ENCODE data around the gene FBN3.

FBN3 gene

DNA sequence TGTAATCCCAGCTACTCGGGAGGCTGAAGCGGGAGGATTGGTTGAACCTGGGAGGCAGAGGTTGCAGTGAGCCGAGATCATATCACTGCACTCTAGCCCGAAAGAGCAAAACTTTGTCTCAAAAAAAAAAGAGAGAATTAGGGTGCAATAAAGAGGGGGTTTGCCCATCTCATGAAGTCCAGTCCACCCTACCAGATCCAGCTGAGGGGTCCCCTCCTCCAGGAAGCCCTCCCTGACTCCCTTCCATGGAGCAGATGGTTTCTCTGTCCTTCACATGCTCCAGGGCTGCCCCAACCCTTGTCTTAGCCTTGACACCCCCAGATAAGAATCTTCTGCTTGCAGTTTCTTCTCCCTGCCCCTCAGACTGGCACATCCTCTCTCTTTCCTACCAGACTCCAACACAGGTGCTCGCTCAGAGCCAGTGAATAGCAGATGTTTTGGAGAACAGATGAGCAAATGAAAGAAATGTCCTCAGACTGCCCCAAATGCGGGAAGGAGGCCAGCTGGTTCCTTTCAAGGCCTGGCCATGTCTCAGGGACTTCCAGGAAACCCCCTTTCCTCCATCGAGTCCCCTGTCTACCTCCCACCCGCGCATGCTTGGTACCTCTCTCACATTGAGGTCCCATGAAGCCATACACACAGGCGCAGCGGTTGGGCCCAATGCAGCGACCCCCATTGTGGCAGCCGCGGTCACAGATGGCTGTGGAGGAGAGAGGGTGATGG, 5.0 kb downstream of the FBN3 start:
- no peaks in the 10 kb centered on the region for H3K9me2 ChIP-seq (replicated peaks; ENCODE audit: low read depth, low read length)
- H4K20me1 ChIP-seq (ENCODE audit: insufficient read depth, low read length, poor library complexity, severe bottlenecking), result no peaks in the 10 kb centered on the region
- no peak overlapping the region for H3K9ac ChIP-seq (ENCODE audit: low read depth, low read length, poor library complexity, severe bottlenecking)
- no peaks in the 10 kb centered on the region for H3K27me3 ChIP-seq (ENCODE audit: insufficient read depth, low read length, poor library complexity, severe bottlenecking)
- H3K4me2 ChIP-seq (ENCODE audit: low read depth, low read length, poor library complexity, severe bottlenecking), result no peak overlapping the region
- H2AFZ ChIP-seq (ENCODE audit: low read length), result no peak overlapping the region
- H3K4me1 ChIP-seq (ENCODE audit: insufficient read depth, low read length, poor library complexity, severe bottlenecking), result no peaks in the 10 kb centered on the region
- no peaks in the 10 kb centered on the region for H3K9me3 ChIP-seq (ENCODE audit: insufficient read depth, low read depth, low read length)
- H3F3A ChIP-seq (ENCODE audit: low read depth), result no peaks in the 10 kb centered on the region
- H3K4me3 ChIP-seq (ENCODE audit: low read length, poor library complexity, severe bottlenecking), result no peak overlapping the region
- TF ChIP-seq, protein P1, sequence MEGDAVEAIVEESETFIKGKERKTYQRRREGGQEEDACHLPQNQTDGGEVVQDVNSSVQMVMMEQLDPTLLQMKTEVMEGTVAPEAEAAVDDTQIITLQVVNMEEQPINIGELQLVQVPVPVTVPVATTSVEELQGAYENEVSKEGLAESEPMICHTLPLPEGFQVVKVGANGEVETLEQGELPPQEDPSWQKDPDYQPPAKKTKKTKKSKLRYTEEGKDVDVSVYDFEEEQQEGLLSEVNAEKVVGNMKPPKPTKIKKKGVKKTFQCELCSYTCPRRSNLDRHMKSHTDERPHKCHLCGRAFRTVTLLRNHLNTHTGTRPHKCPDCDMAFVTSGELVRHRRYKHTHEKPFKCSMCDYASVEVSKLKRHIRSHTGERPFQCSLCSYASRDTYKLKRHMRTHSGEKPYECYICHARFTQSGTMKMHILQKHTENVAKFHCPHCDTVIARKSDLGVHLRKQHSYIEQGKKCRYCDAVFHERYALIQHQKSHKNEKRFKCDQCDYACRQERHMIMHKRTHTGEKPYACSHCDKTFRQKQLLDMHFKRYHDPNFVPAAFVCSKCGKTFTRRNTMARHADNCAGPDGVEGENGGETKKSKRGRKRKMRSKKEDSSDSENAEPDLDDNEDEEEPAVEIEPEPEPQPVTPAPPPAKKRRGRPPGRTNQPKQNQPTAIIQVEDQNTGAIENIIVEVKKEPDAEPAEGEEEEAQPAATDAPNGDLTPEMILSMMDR (conservative IDR thresholded peaks at IDR 0.05; ENCODE audit: low read length), result no peak
- no peak for TF ChIP-seq EZH2phosphoT487 (IDR thresholded peaks at IDR 0.05; ENCODE audit: borderline replicate concordance)
- no peaks in the 10 kb centered on the region for H3K36me3 ChIP-seq (ENCODE audit: insufficient read depth, low read length)
- H3K79me2 ChIP-seq (ENCODE audit: insufficient read depth, low read length), result no peaks in the 10 kb centered on the region

DNA sequence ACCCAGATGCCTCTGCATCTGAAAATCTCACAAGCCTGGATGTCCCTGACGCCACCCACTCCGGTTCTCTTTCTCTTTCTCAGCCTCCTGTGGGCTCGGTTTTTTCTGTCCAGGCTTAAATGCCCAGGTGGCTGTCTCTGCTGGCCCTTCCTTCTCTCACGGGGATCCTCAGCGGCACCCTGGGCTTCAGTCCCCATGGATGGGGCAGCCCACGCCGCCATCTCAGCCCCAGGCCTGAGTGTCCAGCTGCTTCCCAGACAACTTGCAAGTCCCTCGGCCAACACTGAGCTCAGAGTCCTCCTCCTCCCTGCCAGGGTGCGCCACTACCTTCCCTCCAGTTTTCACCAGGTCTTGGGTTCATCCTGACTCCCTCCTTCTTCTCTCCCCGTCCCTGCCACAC, 6.4 kb downstream of the FBN3 start:
- Histone ChIP-seq H3K9ac (ENCODE audit: low read depth, low read length, poor library complexity, severe bottlenecking) (no peak overlapping the region), H3K4me1 (ENCODE audit: insufficient read depth, low read length, poor library complexity, severe bottlenecking) (no peaks in the 10 kb centered on the region)
- no peak for TF ChIP-seq EZH2phosphoT487 (IDR thresholded peaks at IDR 0.05; ENCODE audit: borderline replicate concordance)
- TF ChIP-seq, protein P1 (conservative IDR thresholded peaks at IDR 0.05; ENCODE audit: low read length), result no peak

DNA sequence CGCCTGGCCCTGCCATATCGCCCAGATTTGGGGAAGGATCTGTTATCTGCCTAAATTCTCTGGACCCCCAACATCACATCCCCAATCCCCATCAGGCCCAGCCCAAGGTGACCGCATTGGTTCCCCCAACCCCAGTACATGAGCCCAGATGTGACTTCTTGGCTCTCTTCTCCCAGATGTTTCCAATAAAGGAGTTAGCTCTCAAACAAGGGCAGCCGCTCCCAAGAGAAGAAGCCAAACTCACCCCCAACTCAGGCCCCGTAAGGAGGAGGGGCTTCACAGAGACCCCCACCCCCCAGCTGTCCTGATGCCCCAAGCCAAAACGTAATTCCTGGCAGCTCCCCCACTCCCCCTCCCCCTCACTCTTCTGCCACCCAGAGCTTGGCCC, 6.9 kb downstream of the FBN3 start:
- Histone ChIP-seq H3K9me3 (ENCODE audit: insufficient read depth, low read depth, low read length) (no peaks in the 10 kb centered on the region), H3K9me2 (replicated peaks; ENCODE audit: low read depth, low read length) (no peaks in the 10 kb centered on the region)
- TF ChIP-seq, protein P1 (conservative IDR thresholded peaks at IDR 0.05; ENCODE audit: low read length), result no peak
- no peak for TF ChIP-seq EZH2phosphoT487 (IDR thresholded peaks at IDR 0.05; ENCODE audit: borderline replicate concordance)

More for the DNA sequence above, 6.4 kb downstream of the FBN3 start:
- Histone ChIP-seq H3K9me2 (replicated peaks; ENCODE audit: low read depth, low read length) (no peaks in the 10 kb centered on the region), H4K20me1 (ENCODE audit: insufficient read depth, low read length, poor library complexity, severe bottlenecking) (no peaks in the 10 kb centered on the region), H3K4me2 (ENCODE audit: low read depth, low read length, poor library complexity, severe bottlenecking) (no peak overlapping the region), H3F3A (ENCODE audit: low read depth) (no peaks in the 10 kb centered on the region), H3K4me3 (ENCODE audit: low read length, poor library complexity, severe bottlenecking) (no peak overlapping the region), H3K9me3 (ENCODE audit: insufficient read depth, low read depth, low read length) (no peaks in the 10 kb centered on the region), H2AFZ (ENCODE audit: low read length) (no peak overlapping the region), H3K27me3 (ENCODE audit: insufficient read depth, low read length, poor library complexity, severe bottlenecking) (no peaks in the 10 kb centered on the region), H3K36me3 (ENCODE audit: insufficient read depth, low read length) (no peaks in the 10 kb centered on the region), H3K79me2 (ENCODE audit: insufficient read depth, low read length) (no peaks in the 10 kb centered on the region)

More for the DNA sequence above, 6.9 kb downstream of the FBN3 start:
- Histone ChIP-seq H4K20me1 (ENCODE audit: insufficient read depth, low read length, poor library complexity, severe bottlenecking) (no peaks in the 10 kb centered on the region), H2AFZ (ENCODE audit: low read length) (no peak overlapping the region), H3K27me3 (ENCODE audit: insufficient read depth, low read length, poor library complexity, severe bottlenecking) (no peaks in the 10 kb centered on the region), H3F3A (ENCODE audit: low read depth) (no peaks in the 10 kb centered on the region), H3K4me3 (ENCODE audit: low read length, poor library complexity, severe bottlenecking) (no peak overlapping the region), H3K36me3 (ENCODE audit: insufficient read depth, low read length) (no peaks in the 10 kb centered on the region), H3K79me2 (ENCODE audit: insufficient read depth, low read length) (no peaks in the 10 kb centered on the region), H3K9ac (ENCODE audit: low read depth, low read length, poor library complexity, severe bottlenecking) (no peak overlapping the region), H3K4me1 (ENCODE audit: insufficient read depth, low read length, poor library complexity, severe bottlenecking) (no peaks in the 10 kb centered on the region), H3K4me2 (ENCODE audit: low read depth, low read length, poor library complexity, severe bottlenecking) (no peak overlapping the region)

All from Loucy (cell line).